Progenitor cell of endocrine pancreas (in vitro differentiated cells): ENCODE results near the gene TMEM144. TPM values are rescaled to one million over a fixed set of nuclear protein-coding genes. Genes with fewer than 3 reads are reported as not detected.
"Not testable (repeated sequence)": the region's sequence is repeated elsewhere in the genome, so short reads cannot be mapped to it uniquely, and the experiment has no call there.

Experiments used
- DNase-seq: peaks from one replicate; pipeline ENCODE4 v3.0.0; 2021; ENCODE audit warnings: low spot score; ENCODE audit not compliant: unreplicated experiment
- H3K27ac Mint-ChIP-seq: 2 replicates; pipeline ENCODE4 v1.8.0; 2021; ENCODE audit warnings: mild to moderate bottlenecking, moderate library complexity, mixed read lengths
- H3K27me3 Mint-ChIP-seq: 2 replicates; pipeline ENCODE4 v1.8.0; 2021; ENCODE audit warnings: mixed read lengths
- H3K36me3 Mint-ChIP-seq: 2 replicates; pipeline ENCODE4 v1.8.0; 2022; ENCODE audit warnings: mixed read lengths; ENCODE audit not compliant: insufficient read depth
- H3K4me1 Mint-ChIP-seq: 2 replicates; pipeline ENCODE4 v1.8.0; 2021; ENCODE audit warnings: low read depth, mixed read lengths
- H3K4me3 Mint-ChIP-seq: 2 replicates; pipeline ENCODE4 v1.8.0; 2021; ENCODE audit warnings: low read depth, mild to moderate bottlenecking, moderate library complexity, mixed read lengths
- H3K9me3 Mint-ChIP-seq: 2 replicates; pipeline ENCODE4 v1.8.0; 2021; ENCODE audit warnings: low read depth, mixed read lengths
- CTCF ChIP-seq: fragments of 200-600 bp; sonication (generic); IDR thresholded peaks from one replicate; pipeline ENCODE4 v1.5.0; 2021; ENCODE audit warnings: antibody characterized with exemption, mild to moderate bottlenecking; ENCODE audit not compliant: unreplicated experiment
- total RNA-seq: library from RNA; stranded (reverse); gene quantifications from 2 replicates; pipeline ENCODE4 v1.2.1, GENCODE V29; 2021

Gene TMEM144
- total RNA-seq, 1 donor from 2014 or later, result 11.9 TPM

- Mint-ChIP-seq H3K27ac (no peak overlapping the region), H3K4me1 (peaks cover 4% of the 10 kb centered on the region), H3K9me3 (no peaks in the 10 kb centered on the region), H3K27me3 (no peaks in the 10 kb centered on the region), H3K4me3 (no peak overlapping the region), H3K36me3 (no peaks in the 10 kb centered on the region)
- TF ChIP-seq CTCF, result no peak
- no peak for DNase-seq
These were observed 58.3 kb downstream of the TMEM144 start for GRCh38 chr4:158268553-158268952.

GRCh38 chr4:158274636-158275035 lies 64.3 kb downstream of the TMEM144 start:
- DNase-seq, result no peak
- TF ChIP-seq CTCF, result no peak
- Mint-ChIP-seq H3K4me3 (no peak overlapping the region), H3K9me3 (no peaks in the 10 kb centered on the region), H3K4me1 (peaks cover 4% of the 10 kb centered on the region), H3K36me3 (no peaks in the 10 kb centered on the region), H3K27ac (no peak overlapping the region), H3K27me3 (no peaks in the 10 kb centered on the region)

- Mint-ChIP-seq H3K27me3 (no peaks in the 10 kb centered on the region), H3K27ac (no peak overlapping the region), H3K36me3 (no peaks in the 10 kb centered on the region), H3K4me3 (no peak overlapping the region), H3K4me1 (peaks cover 3% of the 10 kb centered on the region), H3K9me3 (no peaks in the 10 kb centered on the region)
- no peak for DNase-seq
- no peak for TF ChIP-seq CTCF
These were observed 67.3 kb downstream of the TMEM144 start for GRCh38 chr4:158277558-158277957.

- H3K27me3 Mint-ChIP-seq, H3K4me1 Mint-ChIP-seq, H3K36me3 Mint-ChIP-seq, H3K4me3 Mint-ChIP-seq, H3K27ac Mint-ChIP-seq, H3K9me3 Mint-ChIP-seq, DNase-seq: not testable (repeated sequence)
These were observed 68.8 kb downstream of the TMEM144 start for GRCh38 chr4:158279052-158279451.

- Mint-ChIP-seq H3K36me3 (no peaks in the 10 kb centered on the region), H3K27me3 (no peaks in the 10 kb centered on the region), H3K27ac (no peak overlapping the region), H3K9me3 (no peaks in the 10 kb centered on the region), H3K4me1 (no peaks in the 10 kb centered on the region), H3K4me3 (no peak overlapping the region)
- no peak for TF ChIP-seq CTCF
- DNase-seq, result no peak
These were observed 70.6 kb downstream of the TMEM144 start for GRCh38 chr4:158280856-158281255.

GRCh38 chr4:158282252-158282651 lies 72.0 kb downstream of the TMEM144 start:
- TF ChIP-seq CTCF, result no peak
- Mint-ChIP-seq H3K36me3 (no peaks in the 10 kb centered on the region), H3K4me1 (no peaks in the 10 kb centered on the region), H3K27me3 (no peaks in the 10 kb centered on the region), H3K9me3 (no peaks in the 10 kb centered on the region), H3K4me3 (no peak overlapping the region), H3K27ac (no peak overlapping the region)
- DNase-seq, result no peak
